IMR-90 (cell line): ENCODE results near the gene RNF123. TPM values are rescaled to one million over a fixed set of nuclear protein-coding genes. Genes with fewer than 3 reads are reported as not detected.

Source experiments
- ATAC-seq: fragments of 200-7000 bp; cut with Tn5 transposase; 2 replicates; pipeline ENCODE4 v1.9.1; 2020; ENCODE audit warnings: low read depth, mild to moderate bottlenecking, moderate library complexity
- BruUV-seq: library from RNA; stranded (reverse); fragments of 400-500 nt; replicated peaks from 2 replicates; lab custom pipeline; 2021; lab: Mats Ljungman, UMichigan
- CTCF ChIA-PET: fragments of 300-600 bp; formaldehyde crosslinking; extraction: SDS; loops from one replicate; lab custom pipeline; 2021; ENCODE audit warnings: antibody characterized with exemption; lab: Yijun Ruan, JAX
- POLR2A ChIA-PET: fragments of 300-600 bp; sonication (Branson Sonifier 250); formaldehyde crosslinking; loops from one replicate; lab custom pipeline; 2022; ENCODE audit warnings: antibody characterized with exemption; ENCODE audit not compliant: unreplicated experiment; lab: Charles Lee
- DNase-seq: peaks from one replicate; pipeline ENCODE4 v3.0.0; 2013
- H2AFZ ChIP-seq: replicated peaks from 2 replicates; pipeline ENCODE3; 2013; ENCODE audit warnings: low read length, mild to moderate bottlenecking; ENCODE audit not compliant: poor library complexity
- H2AK5ac ChIP-seq: 2 replicates; pipeline ENCODE4 v1.6.1; 2013; ENCODE audit warnings: low read depth, low read length, inconsistent platforms
- H2AK9ac ChIP-seq: replicated peaks from 2 replicates; pipeline ENCODE3; 2013; ENCODE audit warnings: mild to moderate bottlenecking, low read depth, low read length, moderate library complexity; ENCODE audit not compliant: poor library complexity
- H2BK120ac ChIP-seq: 2 replicates; pipeline ENCODE4 v1.6.1; 2013; ENCODE audit warnings: low read depth, low read length, inconsistent platforms
- H2BK15ac ChIP-seq: 3 replicates; pipeline ENCODE4 v1.6.1; 2013; ENCODE audit warnings: low read depth, low read length, inconsistent platforms
- H2BK20ac ChIP-seq: 2 replicates; pipeline ENCODE4 v1.6.1; 2013; ENCODE audit warnings: low read depth, mild to moderate bottlenecking, inconsistent platforms, low read length, moderate library complexity
- H2BK5ac ChIP-seq: 2 replicates; pipeline ENCODE4 v1.6.1; 2013; ENCODE audit warnings: mild to moderate bottlenecking, low read depth, low read length, inconsistent platforms; ENCODE audit not compliant: poor library complexity, severe bottlenecking
- H3K14ac ChIP-seq: replicated peaks from 2 replicates; pipeline ENCODE4 v1.6.1; 2013; ENCODE audit warnings: low read depth, low read length, inconsistent platforms
- H3K18ac ChIP-seq: 2 replicates; pipeline ENCODE4 v1.6.1; 2013; ENCODE audit warnings: low read depth, low read length, control low read depth
- H3K23ac ChIP-seq: 2 replicates; pipeline ENCODE4 v1.6.1; 2013; ENCODE audit warnings: low read depth, low read length, inconsistent platforms
- H3K27ac ChIP-seq: 2 replicates; pipeline ENCODE4 v1.5.1; 2013; ENCODE audit warnings: mild to moderate bottlenecking, control low read depth, low read length; ENCODE audit not compliant: insufficient read depth
- H3K27me3 ChIP-seq: 2 replicates; pipeline ENCODE4 v1.6.1; 2013; ENCODE audit warnings: low read length; ENCODE audit not compliant: control insufficient read depth, insufficient read depth
- H3K36me3 ChIP-seq: 2 replicates; pipeline ENCODE4 v1.6.1; 2013; ENCODE audit warnings: low read length, mixed read lengths; ENCODE audit not compliant: control insufficient read depth, insufficient read depth
- H3K4ac ChIP-seq: 2 replicates; pipeline ENCODE4 v1.6.1; 2013; ENCODE audit warnings: low read depth, low read length, inconsistent platforms
- H3K4me1 ChIP-seq: 2 replicates; pipeline ENCODE4 v1.6.1; 2013; ENCODE audit warnings: low read length, mixed read lengths; ENCODE audit not compliant: control insufficient read depth, insufficient read depth
- H3K4me2 ChIP-seq: 2 replicates; pipeline ENCODE4 v1.6.1; 2013; ENCODE audit warnings: low read depth, mild to moderate bottlenecking, control low read depth, low read length, moderate library complexity
- H3K4me3 ChIP-seq: 2 replicates; pipeline ENCODE4 v1.5.1; 2013; ENCODE audit warnings: low read depth, mild to moderate bottlenecking, control low read depth, low read length, moderate library complexity; ENCODE audit not compliant: insufficient read depth
- H3K56ac ChIP-seq: 2 replicates; pipeline ENCODE4 v1.6.1; 2013; ENCODE audit warnings: low read length, inconsistent platforms; ENCODE audit not compliant: insufficient read depth; ENCODE audit errors: extremely low read depth
- H3K79me1 ChIP-seq, 2 experiments: 2 replicates each; pipeline ENCODE4 v1.6.1; 2013; ENCODE audit warnings: low read length in 2 of 2, inconsistent platforms in 1 of 2, low read depth in 1 of 2
- H3K9ac ChIP-seq: 2 replicates; pipeline ENCODE4 v1.6.1; 2013; ENCODE audit warnings: low read depth, low read length, control low read depth
- H3K9me1 ChIP-seq: 2 replicates; pipeline ENCODE4 v1.6.1; 2013; ENCODE audit warnings: low read length, inconsistent platforms; ENCODE audit not compliant: insufficient read depth
- H3K9me3 ChIP-seq: 2 replicates; pipeline ENCODE4 v1.6.1; 2013; ENCODE audit warnings: low read length; ENCODE audit not compliant: control insufficient read depth, insufficient read depth
- H4K20me1 ChIP-seq: 2 replicates; pipeline ENCODE4 v1.6.1; 2013; ENCODE audit warnings: low read length, inconsistent platforms; ENCODE audit not compliant: insufficient read depth
- H4K5ac ChIP-seq: 2 replicates; pipeline ENCODE4 v1.6.1; 2013; ENCODE audit warnings: mild to moderate bottlenecking, low read depth, low read length, control low read depth
- H4K8ac ChIP-seq, 2 experiments: 2 replicates each; pipeline ENCODE4 v1.6.1; 2013; ENCODE audit warnings: low read depth in 2 of 2, low read length in 2 of 2, control low read depth in 1 of 2, inconsistent platforms in 1 of 2
- H4K91ac ChIP-seq: 2 replicates; pipeline ENCODE4 v1.6.1; 2013; ENCODE audit warnings: low read depth, low read length, inconsistent platforms; ENCODE audit not compliant: insufficient read depth
- RCOR1 ChIP-seq: IDR thresholded peaks from 2 replicates; pipeline ENCODE4 v1.6.1; 2012; ENCODE audit warnings: mild to moderate bottlenecking, low read length, improper control_type of control experiment; ENCODE audit not compliant: insufficient replicate concordance
- USF2 ChIP-seq: fragments of 150-350 bp; IDR thresholded peaks from 2 replicates; pipeline ENCODE4 v1.6.1; 2017; ENCODE audit warnings: mild to moderate bottlenecking, antibody characterized with exemption, low read length, low read depth
- WGBS, 2 experiments: methylation state at CpG; one replicate each; pipeline versions ENCODE4 v1.1.5 to v1.1.7; 2013; ENCODE audit warnings: missing lambda C conversion rate in 2 of 2; ENCODE audit not compliant: insufficient read length in 1 of 2; ENCODE audit errors: extremely low coverage in 2 of 2; 5-methylcytosine and 5-hydroxymethylcytosine counted together
- dilution Hi-C: fragments of 300-500 bp; cut with HindIII; formaldehyde crosslinking; loops from one replicate; pipeline ENCODE4 v1.14.3; 2018; ENCODE audit warnings: low sequenced_read_pairs; ENCODE audit not compliant: unreplicated experiment
- in situ Hi-C: fragments of 300-500 bp; cut with MboI; formaldehyde crosslinking; loops from 3 replicates; pipeline ENCODE4 v1.14.3; 2019; ENCODE audit warnings: low sequenced_read_pairs, inconsistent platforms, mixed read lengths
- intact Hi-C: fragments of 100-400 bp; cut with micrococcal nuclease; formaldehyde crosslinking; loops from 2 replicates; pipeline ENCODE4 v1.10.0; 2022
- polyA plus RNA-seq, 3 experiments: library from polyadenylated mRNA; depleted of rRNA; stranded (reverse); fragments of >200 nt; gene quantifications; 2 replicates each; pipeline ENCODE4 v1.2.3, GENCODE V29; 2012; ENCODE audit warnings: low replicate concordance in 1 of 3
- total RNA-seq: library from RNA; depleted of rRNA; stranded (reverse); fragments of >200 nt; gene quantifications from 2 replicates; pipeline ENCODE4 v1.2.3, GENCODE V29; 2012

The RNF123 gene
- total and polyA plus RNA-seq, 2 of the 4 experiments (the other 2 are of a cell fraction) = 13.4 to 37.7 TPM

GRCh38 chr3:49723296-49723627, 33.9 kb downstream of the RNF123 start:
- peaks cover 31% of the 10 kb centered on the region for H4K20me1 ChIP-seq
- peak overlapping the region; percentile 88 for H3K4ac ChIP-seq
- H3K9me3 ChIP-seq = no peaks in the 10 kb centered on the region
- H4K91ac ChIP-seq = peak overlapping the region; percentile 50; the same call in 1 of the 2 replicates
- CTCF ChIA-PET = no interaction called here
- DNase-seq (peak; percentile 37), ATAC-seq (peak; percentile 1)
- H3K9me1 ChIP-seq = peaks cover 5% of the 10 kb centered on the region; the same call in 1 of the 2 replicates
- peak overlapping the region; percentile 96 for H3K4me2 ChIP-seq
- peak overlapping the region; percentile 72 for H3K27ac ChIP-seq
- peak overlapping the region; percentile 55 to 93 for H4K8ac ChIP-seq
- H2BK120ac ChIP-seq = peak overlapping the region; percentile 32
- peak overlapping the region; percentile 99 for H2AFZ ChIP-seq
- peak overlapping the region; percentile 79; the same call in 1 of the 2 replicates for H3K56ac ChIP-seq
- H2BK20ac ChIP-seq = no peak overlapping the region
- in situ Hi-C loops = no loop called here
- peak overlapping the region; percentile 100 for H2AK9ac ChIP-seq
- 0% methylated on average over 18 of the region's 20 CpGs; no CpG with 5 or more reads in 1 of the 2 experiments for WGBS, 2 experiments
- dilution Hi-C loops = no loop called here
- peak overlapping the region; percentile 91 for H3K9ac ChIP-seq
- H3K36me3 ChIP-seq = peaks cover 45% of the 10 kb centered on the region
- peak overlapping the region; percentile 85 for H3K4me3 ChIP-seq
- BruUV-seq = no TSS peak
- H3K4me1 ChIP-seq = peaks cover 17% of the 10 kb centered on the region
- H3K79me1 ChIP-seq = peaks cover 15 to 43% of the 10 kb centered on the region in 2 experiments; a peak in 3 of 4 replicates
- H2BK15ac ChIP-seq = no peak overlapping the region
- peak overlapping the region; percentile 93 for H3K14ac ChIP-seq
- POLR2A ChIA-PET = interaction anchor here (0.6 kb wide), 1 partner anchor 206 kb away, joined by 3 read pairs; the partner anchor contains the start of gene MON1A
- peak; percentile 87 for TF ChIP-seq USF2
- TF ChIP-seq RCOR1 = no peak
- peak overlapping the region; percentile 70 for H4K5ac ChIP-seq
- peak overlapping the region; percentile 76 for H3K23ac ChIP-seq
- H2AK5ac ChIP-seq = peak overlapping the region; percentile 62
- peak overlapping the region; percentile 60 for H2BK5ac ChIP-seq
- intact Hi-C loops = no loop called here
- no peak overlapping the region for H3K18ac ChIP-seq
- H3K27me3 ChIP-seq = no peaks in the 10 kb centered on the region
